SK-N-SH (cell line): Measurements from ENCODE around the gene SLC38A2.

ENCODE experiments used
- EZH2phosphoT487 ChIP-seq: fragments of 200-600 bp; sonication (generic); IDR thresholded peaks from 2 replicates; pipeline ENCODE4 v1.6.1; 2017; ENCODE audit warnings: low read depth, mixed run types, mild to moderate bottlenecking, antibody characterized with exemption, moderate library complexity, borderline replicate concordance
- FOSL2 ChIP-seq: IDR thresholded peaks from 2 replicates; pipeline ENCODE4 v1.4.0; 2012; ENCODE audit warnings: low read depth, mild to moderate bottlenecking, moderate library complexity, borderline replicate concordance
- FOXM1 ChIP-seq: IDR thresholded peaks from 2 replicates; pipeline ENCODE4 v1.4.0; 2012; ENCODE audit warnings: low read depth, mild to moderate bottlenecking
- JUND ChIP-seq: IDR thresholded peaks from 2 replicates; pipeline ENCODE4 v1.4.0; 2012
- MXI1 ChIP-seq: IDR thresholded peaks from 2 replicates; pipeline ENCODE4 v1.6.1; 2012; ENCODE audit warnings: mild to moderate bottlenecking, low read depth, low read length, improper control_type of control experiment
- TAF1 ChIP-seq: IDR thresholded peaks from 2 replicates; pipeline ENCODE4 v1.6.1; 2012; ENCODE audit warnings: low read depth, mild to moderate bottlenecking, low read length, moderate library complexity, borderline replicate concordance
- TEAD4 ChIP-seq: IDR thresholded peaks from 2 replicates; pipeline ENCODE4 v1.4.0; 2012; ENCODE audit warnings: mild to moderate bottlenecking, borderline replicate concordance; ENCODE audit not compliant: insufficient read depth
- USF2 ChIP-seq: fragments of 150-350 bp; IDR thresholded peaks from 2 replicates; pipeline ENCODE4 v1.6.1; 2017; ENCODE audit warnings: antibody characterized with exemption, low read length, low read depth, borderline replicate concordance
- YY1 ChIP-seq: IDR thresholded peaks from 2 replicates; pipeline ENCODE4 v1.4.0; 2012; ENCODE audit warnings: low read depth, mild to moderate bottlenecking
- TF ChIP-seq, protein P1 (sequence below): fragments of 200-600 bp; sonication (generic); IDR thresholded peaks from 2 replicates; pipeline ENCODE4 v1.6.1; 2017; ENCODE audit warnings: antibody characterized with exemption, mild to moderate bottlenecking, moderate library complexity
- TF ChIP-seq, protein P2 (sequence below): fragments of 150-350 bp; IDR thresholded peaks from 2 replicates; pipeline ENCODE4 v1.6.1; 2016; ENCODE audit warnings: mild to moderate bottlenecking, low read depth, low read length

DNA sequence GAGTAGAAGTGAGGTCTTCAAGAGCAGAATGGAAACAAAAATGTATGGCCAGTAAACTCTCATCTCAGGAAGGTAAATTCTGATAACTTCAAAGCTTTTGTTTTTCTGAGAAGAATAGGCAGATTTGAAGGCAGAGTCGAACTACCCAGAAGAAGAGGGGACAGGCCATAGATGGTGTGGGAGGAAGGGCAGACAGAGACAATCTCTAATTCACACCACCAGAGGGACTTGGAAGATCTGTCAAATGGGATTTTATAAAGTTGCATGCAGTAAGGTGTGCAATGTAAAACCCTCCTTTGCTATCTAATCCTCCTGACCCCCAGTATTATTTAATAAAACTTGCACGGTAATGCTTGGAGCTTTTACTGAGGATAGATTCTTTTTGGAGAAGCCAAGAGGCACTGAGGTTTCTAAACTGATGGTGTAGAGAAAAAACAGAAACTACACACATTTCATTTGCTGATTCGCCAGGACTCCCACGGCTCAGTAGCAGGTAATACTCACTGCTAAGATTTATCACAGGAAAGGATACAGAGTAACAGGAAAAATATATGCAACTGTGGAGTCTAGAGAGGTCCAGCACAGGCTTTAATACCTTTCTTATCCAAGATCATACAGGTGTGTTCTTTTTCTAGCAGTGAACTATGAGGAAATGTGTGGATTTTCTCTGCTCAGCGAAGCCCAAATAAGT is 18.3 kb downstream of the SLC38A2 start:
- TF ChIP-seq YY1 (no peak), JUND (no peak), TEAD4 (no peak), FOSL2 (no peak), USF2 (no peak), TAF1 (no peak), MXI1 (no peak), FOXM1 (no peak), EZH2phosphoT487 (no peak)
- TF ChIP-seq, protein P1, sequence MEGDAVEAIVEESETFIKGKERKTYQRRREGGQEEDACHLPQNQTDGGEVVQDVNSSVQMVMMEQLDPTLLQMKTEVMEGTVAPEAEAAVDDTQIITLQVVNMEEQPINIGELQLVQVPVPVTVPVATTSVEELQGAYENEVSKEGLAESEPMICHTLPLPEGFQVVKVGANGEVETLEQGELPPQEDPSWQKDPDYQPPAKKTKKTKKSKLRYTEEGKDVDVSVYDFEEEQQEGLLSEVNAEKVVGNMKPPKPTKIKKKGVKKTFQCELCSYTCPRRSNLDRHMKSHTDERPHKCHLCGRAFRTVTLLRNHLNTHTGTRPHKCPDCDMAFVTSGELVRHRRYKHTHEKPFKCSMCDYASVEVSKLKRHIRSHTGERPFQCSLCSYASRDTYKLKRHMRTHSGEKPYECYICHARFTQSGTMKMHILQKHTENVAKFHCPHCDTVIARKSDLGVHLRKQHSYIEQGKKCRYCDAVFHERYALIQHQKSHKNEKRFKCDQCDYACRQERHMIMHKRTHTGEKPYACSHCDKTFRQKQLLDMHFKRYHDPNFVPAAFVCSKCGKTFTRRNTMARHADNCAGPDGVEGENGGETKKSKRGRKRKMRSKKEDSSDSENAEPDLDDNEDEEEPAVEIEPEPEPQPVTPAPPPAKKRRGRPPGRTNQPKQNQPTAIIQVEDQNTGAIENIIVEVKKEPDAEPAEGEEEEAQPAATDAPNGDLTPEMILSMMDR = peak; percentile 28
- TF ChIP-seq, protein P2, sequence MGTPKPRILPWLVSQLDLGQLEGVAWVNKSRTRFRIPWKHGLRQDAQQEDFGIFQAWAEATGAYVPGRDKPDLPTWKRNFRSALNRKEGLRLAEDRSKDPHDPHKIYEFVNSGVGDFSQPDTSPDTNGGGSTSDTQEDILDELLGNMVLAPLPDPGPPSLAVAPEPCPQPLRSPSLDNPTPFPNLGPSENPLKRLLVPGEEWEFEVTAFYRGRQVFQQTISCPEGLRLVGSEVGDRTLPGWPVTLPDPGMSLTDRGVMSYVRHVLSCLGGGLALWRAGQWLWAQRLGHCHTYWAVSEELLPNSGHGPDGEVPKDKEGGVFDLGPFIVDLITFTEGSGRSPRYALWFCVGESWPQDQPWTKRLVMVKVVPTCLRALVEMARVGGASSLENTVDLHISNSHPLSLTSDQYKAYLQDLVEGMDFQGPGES = no peak
